Caki2 (cell line): ENCODE results near the gene DIDO1. TPM values are rescaled to one million over a fixed set of nuclear protein-coding genes. Genes with fewer than 3 reads are reported as not detected.

Experiments used
- DNase-seq: peaks from one replicate; pipeline ENCODE4 v3.0.0-alpha.2; 2015; ENCODE audit warnings: low read depth
- in situ Hi-C: cut with HindIII; loops from 2 replicates; pipeline ENCODE4 v1.10.0; 2016; ENCODE audit warnings: low sequenced_read_pairs, low pct_unique_long_range_greater_than_20kb, mixed read lengths
- total RNA-seq: library from RNA; depleted of rRNA; stranded (reverse); fragments of >200 nt; shearing (Covaris generic); gene quantifications from 2 replicates; pipeline ENCODE4 v1.2.3, GENCODE V29; 2014; ENCODE audit warnings: low replicate concordance

The DIDO1 gene
- total RNA-seq, 1 experiment from 2014 or later = 18.2 TPM

GRCh38 chr20:62905536-62906117, 20.7 kb downstream of the DIDO1 start:
- DNase-seq = no peak
- in situ Hi-C loops = no loop called here

GRCh38 chr20:62902926-62903615, 23.2 kb downstream of the DIDO1 start:
- no peak for DNase-seq
- in situ Hi-C loops = no loop called here

GRCh38 chr20:62901891-62902290, 24.4 kb downstream of the DIDO1 start:
- DNase-seq = no peak
- in situ Hi-C loops = no loop called here

- in situ Hi-C loops = no loop called here
- peak; percentile 31 for DNase-seq
These were observed 25.4 kb downstream of the DIDO1 start for GRCh38 chr20:62900692-62901584.

- in situ Hi-C loops = no loop called here
- peak; percentile 61 for DNase-seq
These were observed 26.1 kb downstream of the DIDO1 start for GRCh38 chr20:62900052-62900691.

GRCh38 chr20:62899633-62900051, 26.7 kb downstream of the DIDO1 start:
- in situ Hi-C loops = no loop called here
- DNase-seq = no peak

GRCh38 chr20:62898970-62899632, 27.2 kb downstream of the DIDO1 start:
- DNase-seq = no peak
- in situ Hi-C loops = no loop called here

GRCh38 chr20:62898093-62898964, 28.0 kb downstream of the DIDO1 start:
- in situ Hi-C loops = no loop called here
- DNase-seq = no peak

- in situ Hi-C loops = no loop called here
- DNase-seq = no peak
These were observed 28.6 kb downstream of the DIDO1 start for GRCh38 chr20:62897666-62898065.

- no peak for DNase-seq
- in situ Hi-C loops = no loop called here
These were observed 29.8 kb downstream of the DIDO1 start for GRCh38 chr20:62896526-62896925.

GRCh38 chr20:62895539-62895938, 30.8 kb downstream of the DIDO1 start:
- in situ Hi-C loops = no loop called here
- DNase-seq = no peak

GRCh38 chr20:62894261-62894660, 32.0 kb downstream of the DIDO1 start:
- in situ Hi-C loops = no loop called here
- DNase-seq = no peak

- no peak for DNase-seq
- in situ Hi-C loops = no loop called here
These were observed 32.6 kb downstream of the DIDO1 start for GRCh38 chr20:62893700-62894099.

GRCh38 chr20:62892348-62893304, 33.7 kb downstream of the DIDO1 start:
- in situ Hi-C loops = no loop called here
- no peak for DNase-seq

- no peak for DNase-seq
- in situ Hi-C loops = no loop called here
These were observed 35.2 kb downstream of the DIDO1 start for GRCh38 chr20:62891111-62891510.

GRCh38 chr20:62890444-62890843, 35.9 kb downstream of the DIDO1 start:
- in situ Hi-C loops = no loop called here
- no peak for DNase-seq
